Epithelial cell of proximal tubule (primary cell): ENCODE results near the gene VAX1. TPM values are rescaled to one million over a fixed set of nuclear protein-coding genes. Genes with fewer than 3 reads are reported as not detected.
"Not testable (repeated sequence)": the region's sequence is repeated elsewhere in the genome, so short reads cannot be mapped to it uniquely, and the experiment has no call there.

Experiments
- DNase-seq: peaks from one replicate; pipeline ENCODE4 v3.0.0-alpha.2; 2011; ENCODE audit warnings: low read depth
- H3K4me3 ChIP-seq: 2 replicates; pipeline ENCODE4 v1.5.1; 2011; ENCODE audit warnings: low read depth, mild to moderate bottlenecking, low read length
- CTCF ChIP-seq: conservative IDR thresholded peaks from 2 replicates; pipeline ENCODE4 v1.5.1; 2012; ENCODE audit warnings: low read depth, mild to moderate bottlenecking, low read length
- total RNA-seq: library from RNA; depleted of rRNA; stranded (reverse); fragments of >200 nt; gene quantifications from 2 replicates; pipeline ENCODE4 v1.2.3, GENCODE V29; 2015

The VAX1 gene
- total RNA-seq, 1 donor from 2014 or later, result not detected

DNA sequence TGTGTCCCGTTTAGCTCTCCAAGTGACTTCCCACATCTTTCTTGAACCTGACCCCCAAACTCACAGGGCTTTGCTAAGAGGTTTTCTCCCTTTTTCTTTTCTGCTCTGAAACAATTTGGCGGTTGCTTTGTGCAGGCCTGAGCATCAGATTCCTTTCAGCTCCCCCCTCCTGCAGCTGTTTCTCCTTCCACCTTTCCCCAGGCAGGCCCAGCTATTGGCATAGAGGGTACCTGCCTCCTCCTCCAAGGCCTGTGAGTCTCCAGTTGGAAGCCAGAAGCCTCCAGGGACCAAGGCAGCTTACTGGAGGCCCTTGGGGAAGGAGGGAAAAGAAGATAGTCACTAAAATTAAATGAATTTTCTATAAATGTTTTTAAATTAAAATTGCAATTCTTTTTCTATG lies 7.7 kb downstream of the VAX1 start:
- TF ChIP-seq CTCF, result no peak
- no peak overlapping the region for H3K4me3 ChIP-seq
- DNase-seq, result no peak

GRCh38 chr10:117126645-117127044 lies 11.4 kb downstream of the VAX1 start:
- DNase-seq, result not testable (repeated sequence)

GRCh38 chr10:117126034-117126433 lies 12.0 kb downstream of the VAX1 start:
- no peak for DNase-seq
- TF ChIP-seq CTCF, result no peak
- no peak overlapping the region for H3K4me3 ChIP-seq

More at GRCh38 chr10:117126645-117127044, 11.4 kb downstream of the VAX1 start:
- not testable (repeated sequence) for H3K4me3 ChIP-seq

DNA sequence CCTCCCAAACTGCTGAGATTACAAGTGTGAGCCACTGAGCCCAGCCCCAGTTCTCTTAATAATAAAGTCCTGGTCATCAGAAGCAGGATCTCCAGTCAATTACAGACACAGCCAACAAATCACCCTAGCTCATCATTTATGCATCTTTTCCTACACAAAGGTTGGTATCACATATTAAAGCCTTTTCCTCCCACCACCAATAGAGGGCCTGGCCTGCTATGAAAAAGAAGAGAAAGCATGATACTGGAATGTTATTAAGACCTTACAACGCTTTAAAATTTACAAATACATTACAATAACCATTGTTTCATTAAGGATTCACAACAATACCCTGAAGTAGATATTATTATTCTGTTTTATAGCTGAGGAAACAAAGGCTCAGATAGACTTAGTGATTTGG lies 25.9 kb downstream of the VAX1 start:
- peak; percentile 67 for TF ChIP-seq CTCF
- DNase-seq, result no peak
- no peak overlapping the region for H3K4me3 ChIP-seq

GRCh38 chr10:117107238-117107637 lies 30.8 kb downstream of the VAX1 start:
- H3K4me3 ChIP-seq, result no peak overlapping the region
- DNase-seq, result no peak
- no peak for TF ChIP-seq CTCF

DNA sequence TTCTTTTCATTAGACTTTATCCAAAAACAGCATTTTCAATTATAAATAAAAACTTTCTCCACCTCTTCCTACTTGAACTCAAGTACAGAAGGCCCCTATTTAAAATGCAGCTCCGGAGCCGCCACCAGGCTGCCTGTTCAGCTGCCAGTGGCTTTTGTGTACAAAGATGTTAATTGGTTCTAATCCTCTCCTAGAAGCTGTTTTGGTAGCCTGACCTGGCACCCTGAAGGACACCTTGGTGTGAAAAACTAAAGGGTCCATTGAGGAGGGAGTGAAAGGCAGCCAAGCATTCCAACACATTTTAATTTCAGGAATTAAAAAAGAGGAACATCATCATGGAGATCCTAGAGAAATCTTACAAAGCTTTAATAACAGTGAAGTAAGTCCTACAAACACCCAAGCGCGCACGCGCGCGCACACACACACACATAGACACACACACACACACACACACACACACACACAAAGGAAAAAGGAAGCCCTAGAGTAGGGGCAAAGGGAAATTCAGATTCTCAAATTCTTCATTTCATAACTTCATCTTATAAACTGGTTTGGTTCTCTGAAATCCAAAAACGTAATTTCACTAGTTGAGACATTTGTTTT lies 41.4 kb downstream of the VAX1 start:
- no peak for DNase-seq
- TF ChIP-seq CTCF, result no peak
- H3K4me3 ChIP-seq, result no peak overlapping the region

- no peak for TF ChIP-seq CTCF
- H3K4me3 ChIP-seq, result no peak overlapping the region
- DNase-seq, result no peak
Measured at GRCh38 chr10:117094856-117095255, 43.2 kb downstream of the VAX1 start.
